Activated CD4-positive, alpha-beta T cell treated with anti-CD3 and anti-CD28 coated beads, Interleukin-2, amount 50 U/mL, for 16 hours (primary cell): ENCODE measurements around the gene LRRC2.

ENCODE experiments used
- DNase-seq: peaks from one replicate; pipeline ENCODE4 v3.0.0-alpha.2; 2020

The LRRC2 gene

DNA sequence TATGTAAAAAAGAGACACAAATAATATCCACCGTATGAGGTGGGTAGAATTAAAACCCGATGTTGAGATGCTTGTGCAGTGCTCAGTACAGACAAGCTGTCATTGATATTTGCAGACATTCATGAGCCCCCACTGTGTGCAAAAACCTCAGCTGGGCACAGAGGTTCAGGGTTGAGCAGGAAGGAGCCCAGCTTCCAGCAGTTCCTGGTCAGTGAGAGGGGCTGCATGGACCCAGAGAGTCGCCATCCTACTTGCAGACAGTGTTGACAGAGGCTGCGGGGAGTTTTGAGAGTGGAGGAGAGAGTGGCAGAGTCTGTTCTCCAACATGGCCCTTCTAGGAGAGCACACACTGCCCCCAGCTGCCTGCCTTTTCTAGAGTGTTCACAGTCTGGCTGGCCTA lies 95.3 kb downstream of the LRRC2 start:
- DNase-seq: no peak

DNA sequence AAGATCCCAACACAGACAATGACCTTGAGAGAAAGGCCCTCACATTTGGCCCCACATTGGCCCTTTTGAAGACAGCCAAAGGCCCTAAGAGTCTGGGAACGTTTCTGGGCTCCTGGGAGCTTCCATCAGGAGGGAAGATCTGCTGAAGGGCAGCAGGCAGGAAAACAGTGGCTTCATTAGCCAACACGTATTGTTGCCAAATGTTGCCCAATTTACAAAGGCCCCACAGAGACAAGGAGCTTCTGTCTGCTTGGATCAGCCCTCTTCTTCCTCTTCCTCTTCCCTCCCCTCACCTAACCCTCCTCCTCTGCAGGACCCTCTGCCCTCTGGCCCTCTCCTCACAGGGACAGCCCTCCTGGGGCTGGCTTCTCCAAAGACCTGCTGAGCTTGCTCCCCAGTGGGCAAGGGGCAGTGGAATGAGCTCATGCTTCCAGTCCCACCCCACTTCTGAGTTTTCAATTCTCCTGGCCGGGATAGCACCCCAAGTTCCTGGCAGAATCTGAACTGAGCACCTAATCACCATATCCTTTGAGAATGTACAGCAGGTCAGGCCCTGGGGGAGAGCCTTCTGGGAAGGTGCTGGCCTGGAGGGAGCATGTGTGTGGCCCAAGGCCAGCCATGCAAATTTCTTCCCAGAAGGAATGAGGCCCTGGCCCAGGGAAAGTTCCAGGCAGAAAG lies 96.3 kb downstream of the LRRC2 start:
- DNase-seq: no peak

DNA sequence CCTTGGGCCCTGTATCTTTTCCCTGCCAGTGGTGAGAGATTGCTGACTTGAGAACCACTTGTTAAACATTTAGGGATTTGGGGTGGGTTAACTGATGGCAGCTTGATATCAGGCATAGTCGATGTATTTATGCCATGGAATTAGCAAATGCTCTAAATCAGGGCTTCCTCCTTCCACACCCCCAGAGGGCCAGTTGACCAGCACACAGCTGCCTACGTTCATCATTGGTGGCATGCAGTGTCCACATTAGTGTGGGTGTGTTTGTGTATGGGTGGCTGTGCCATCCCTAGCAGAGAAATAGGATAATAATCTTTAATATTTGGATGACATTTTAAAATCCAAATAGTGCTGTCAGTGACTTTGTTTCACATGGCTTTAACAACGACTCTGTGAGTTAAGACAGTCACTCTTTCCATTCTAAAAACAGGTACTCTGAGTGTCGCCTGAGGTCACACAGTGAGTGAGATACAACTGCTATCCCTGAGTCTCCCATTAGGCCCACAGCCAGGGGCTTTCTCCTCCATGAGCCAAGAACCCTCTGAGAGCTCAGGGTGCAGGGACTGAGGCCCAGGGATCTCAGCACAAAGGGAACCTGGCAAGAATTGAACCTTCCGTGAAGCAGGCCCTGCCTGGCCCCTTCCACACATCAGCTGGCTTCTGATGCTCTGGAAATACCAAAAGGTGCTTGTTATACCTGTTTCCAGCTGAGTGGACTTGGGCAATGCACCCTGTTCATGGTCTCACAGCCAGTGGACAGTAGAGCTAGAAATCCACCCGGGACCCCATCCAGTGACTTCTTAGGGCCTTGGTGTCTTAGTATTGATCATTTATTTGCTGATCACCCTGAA lies 97.1 kb downstream of the LRRC2 start:
- no peak for DNase-seq

DNA sequence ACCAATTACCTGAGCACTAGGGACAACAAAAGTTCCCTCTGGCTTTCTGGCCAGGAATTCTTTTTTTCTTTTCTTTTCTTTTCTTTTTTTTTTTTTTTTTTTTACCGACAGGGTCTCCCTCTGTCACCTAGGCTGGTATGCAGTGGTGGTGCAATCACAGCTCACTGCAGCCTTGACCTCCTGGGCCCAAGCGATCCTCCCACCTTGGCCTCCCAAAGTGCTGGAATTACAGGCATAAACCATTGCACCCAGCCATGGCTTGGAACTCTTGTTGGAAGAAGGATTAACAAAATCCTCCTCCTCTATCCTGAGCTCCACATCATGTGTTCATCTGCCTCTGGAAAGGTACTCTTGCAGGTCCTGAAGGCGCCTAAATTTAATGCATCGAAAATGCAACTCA lies 98.5 kb downstream of the LRRC2 start:
- DNase-seq: no peak

DNA sequence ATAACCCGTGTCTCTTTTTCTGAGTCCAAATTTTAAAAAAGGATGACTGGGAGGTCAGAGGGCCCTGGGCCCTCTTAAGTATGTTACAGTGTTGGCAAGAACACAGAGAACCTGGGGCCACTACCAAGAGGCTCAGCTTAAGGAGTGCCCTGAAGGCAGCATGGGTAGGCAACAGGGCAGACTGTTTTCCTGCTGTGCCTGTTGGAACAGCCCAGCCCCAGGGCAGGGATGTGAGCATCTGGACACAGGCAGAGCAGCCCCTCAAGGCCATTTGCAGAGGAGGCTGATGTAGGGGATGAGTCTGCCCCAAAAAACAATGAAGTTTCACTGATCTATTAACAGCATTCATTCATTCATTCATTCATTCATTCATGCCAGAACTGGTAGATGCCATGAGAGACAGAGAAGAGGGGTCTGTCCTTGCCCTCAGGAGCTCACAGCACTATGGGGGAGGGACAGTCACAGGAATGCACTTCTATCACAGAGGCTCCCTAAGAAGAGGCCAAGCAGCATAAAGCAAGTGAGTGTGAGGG lies 99.2 kb downstream of the LRRC2 start:
- DNase-seq: no peak

DNA sequence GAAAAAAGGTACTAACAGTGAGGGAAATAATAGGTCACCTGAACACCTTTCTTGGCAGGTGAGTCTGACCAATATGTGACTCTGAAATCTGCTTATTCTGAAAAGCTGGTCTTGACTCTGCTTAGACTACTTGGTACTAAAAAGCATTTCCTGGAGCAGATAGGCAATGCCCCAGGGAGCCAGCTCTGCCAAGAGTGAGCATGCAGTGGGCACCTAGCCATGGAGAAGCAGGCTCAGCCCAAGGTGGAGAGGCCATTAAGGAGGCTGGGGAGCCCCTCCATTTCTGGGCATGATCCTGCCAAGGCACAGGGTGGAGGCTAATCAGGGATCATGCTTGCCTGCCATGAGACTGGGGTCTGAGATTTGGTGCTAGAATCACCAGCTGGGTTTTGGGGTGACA lies 99.8 kb downstream of the LRRC2 start:
- DNase-seq: no peak
